ENCODE measurements around the gene SGIP1. TPM values are rescaled to one million over a fixed set of nuclear protein-coding genes. Genes with fewer than 3 reads are reported as not detected.

Gene SGIP1
- total RNA-seq, 2 donors from 2014 or later = 3.8 to 9.4 TPM

DNA sequence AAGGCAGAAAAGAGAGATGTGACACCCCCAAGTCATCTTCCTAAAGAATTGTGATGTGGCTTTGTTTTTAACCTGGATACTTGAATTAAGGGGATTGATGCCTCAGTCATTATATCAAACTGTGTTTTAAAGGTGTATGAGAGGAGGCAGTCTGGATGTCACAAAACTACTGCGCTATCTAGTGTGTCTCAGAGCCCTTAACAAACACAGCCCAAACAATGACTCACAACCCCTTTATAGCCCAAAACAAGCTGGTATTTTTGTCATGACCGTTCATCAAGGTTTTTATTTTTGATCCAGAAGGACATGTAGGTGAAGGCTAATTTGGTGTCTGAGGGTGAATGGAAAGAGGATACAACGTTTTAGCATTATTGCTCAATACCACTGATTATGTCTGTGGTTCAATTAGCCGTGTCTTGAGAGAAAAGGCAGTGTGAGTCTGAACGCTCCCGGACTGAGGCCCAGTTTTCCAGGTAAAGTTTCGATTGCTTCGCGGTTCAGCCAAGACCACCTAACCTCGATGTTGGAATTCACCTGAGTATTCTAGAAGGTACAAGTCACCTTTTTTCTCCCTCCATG is 71.6 kb downstream of the SGIP1 start:
- Mint-ChIP-seq H3K27ac (no peak overlapping the region), H3K4me1 (no peaks in the 10 kb centered on the region), H3K4me3 (no peak overlapping the region), H3K9me3 (no peaks in the 10 kb centered on the region), H3K36me3 (ENCODE audit: low read depth) (no peaks in the 10 kb centered on the region), H3K27me3 (ENCODE audit: insufficient read depth) (no peaks in the 10 kb centered on the region)
- H3K4me1 ChIP-seq (ENCODE audit: control insufficient read depth, insufficient read depth, low read length) = no peaks in the 10 kb centered on the region
- no peak for DNase-seq
- no peak overlapping the region for H3K4me3 ChIP-seq (ENCODE audit: low read length)
- H3K27ac ChIP-seq (ENCODE audit: low read depth, low read length) = no peak overlapping the region
- no peaks in the 10 kb centered on the region for H3K9me3 ChIP-seq (ENCODE audit: control insufficient read depth, low read length)
- WGBS, 2 experiments (ENCODE audit: insufficient coverage in 1 of 2, insufficient read length in 1 of 2) = 94 to 99% methylated on average over 8 to 10 of the region's 10 CpGs
- no peaks in the 10 kb centered on the region for H3K36me3 ChIP-seq (ENCODE audit: control insufficient read depth, insufficient read depth, low read length)
- no peaks in the 10 kb centered on the region for H3K27me3 ChIP-seq (ENCODE audit: control insufficient read depth, insufficient read depth, low read length, poor library complexity, severe bottlenecking)
- TF ChIP-seq, protein P1, sequence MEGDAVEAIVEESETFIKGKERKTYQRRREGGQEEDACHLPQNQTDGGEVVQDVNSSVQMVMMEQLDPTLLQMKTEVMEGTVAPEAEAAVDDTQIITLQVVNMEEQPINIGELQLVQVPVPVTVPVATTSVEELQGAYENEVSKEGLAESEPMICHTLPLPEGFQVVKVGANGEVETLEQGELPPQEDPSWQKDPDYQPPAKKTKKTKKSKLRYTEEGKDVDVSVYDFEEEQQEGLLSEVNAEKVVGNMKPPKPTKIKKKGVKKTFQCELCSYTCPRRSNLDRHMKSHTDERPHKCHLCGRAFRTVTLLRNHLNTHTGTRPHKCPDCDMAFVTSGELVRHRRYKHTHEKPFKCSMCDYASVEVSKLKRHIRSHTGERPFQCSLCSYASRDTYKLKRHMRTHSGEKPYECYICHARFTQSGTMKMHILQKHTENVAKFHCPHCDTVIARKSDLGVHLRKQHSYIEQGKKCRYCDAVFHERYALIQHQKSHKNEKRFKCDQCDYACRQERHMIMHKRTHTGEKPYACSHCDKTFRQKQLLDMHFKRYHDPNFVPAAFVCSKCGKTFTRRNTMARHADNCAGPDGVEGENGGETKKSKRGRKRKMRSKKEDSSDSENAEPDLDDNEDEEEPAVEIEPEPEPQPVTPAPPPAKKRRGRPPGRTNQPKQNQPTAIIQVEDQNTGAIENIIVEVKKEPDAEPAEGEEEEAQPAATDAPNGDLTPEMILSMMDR (conservative IDR thresholded peaks at IDR 0.05) = no peak
- H3K9ac ChIP-seq (ENCODE audit: extremely low read depth, low read length, poor library complexity, severe bottlenecking) = no peak overlapping the region

DNA sequence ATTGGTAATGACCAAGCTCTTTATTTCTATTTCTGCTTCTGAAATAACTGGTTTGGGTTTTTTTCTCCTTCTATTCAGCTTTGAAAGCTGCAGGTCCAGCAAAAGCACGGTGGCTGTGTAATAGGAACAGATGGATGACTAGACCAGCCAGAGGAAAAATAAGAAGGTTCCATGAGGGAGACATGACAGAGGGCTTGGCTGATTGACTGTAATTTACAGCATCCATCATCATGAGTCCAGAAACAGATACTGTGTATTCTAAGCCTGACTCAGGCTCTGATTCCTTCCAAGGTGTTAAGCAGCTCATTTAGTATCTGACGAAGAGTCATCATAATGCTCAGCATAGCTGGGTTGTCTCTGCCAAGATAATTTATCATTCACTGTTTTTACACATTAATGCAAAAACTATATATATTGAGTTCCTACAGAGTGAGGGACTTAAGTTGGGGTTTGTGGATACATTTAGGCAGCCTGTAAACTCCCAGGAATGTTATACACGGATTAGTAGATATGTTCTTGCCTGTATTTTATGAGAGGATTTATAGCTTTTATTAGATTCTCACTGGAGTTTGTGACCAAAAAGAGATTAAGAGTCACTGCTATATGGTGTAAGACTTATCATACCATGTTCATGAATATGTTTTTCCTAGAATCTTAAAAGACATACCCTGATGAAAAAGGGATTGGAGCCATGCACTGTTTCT is 72.6 kb downstream of the SGIP1 start:
- H3K4me1 ChIP-seq (ENCODE audit: control insufficient read depth, insufficient read depth, low read length) = no peaks in the 10 kb centered on the region
- no peak overlapping the region for H3K9ac ChIP-seq (ENCODE audit: extremely low read depth, low read length, poor library complexity, severe bottlenecking)
- Mint-ChIP-seq H3K4me3 (no peak overlapping the region), H3K27me3 (ENCODE audit: insufficient read depth) (no peaks in the 10 kb centered on the region), H3K4me1 (no peaks in the 10 kb centered on the region), H3K36me3 (ENCODE audit: low read depth) (no peaks in the 10 kb centered on the region), H3K9me3 (no peaks in the 10 kb centered on the region), H3K27ac (no peak overlapping the region)
- no peak overlapping the region for H3K4me3 ChIP-seq (ENCODE audit: low read length)
- no peaks in the 10 kb centered on the region for H3K9me3 ChIP-seq (ENCODE audit: control insufficient read depth, low read length)
- WGBS, 2 experiments (ENCODE audit: insufficient coverage in 1 of 2, insufficient read length in 1 of 2) = 80 to 99% methylated on average over 1 to 3 of the region's 3 CpGs
- H3K27me3 ChIP-seq (ENCODE audit: control insufficient read depth, insufficient read depth, low read length, poor library complexity, severe bottlenecking) = no peaks in the 10 kb centered on the region
- H3K36me3 ChIP-seq (ENCODE audit: control insufficient read depth, insufficient read depth, low read length) = no peaks in the 10 kb centered on the region
- no peak overlapping the region for H3K27ac ChIP-seq (ENCODE audit: low read depth, low read length)
- TF ChIP-seq, protein P1 (conservative IDR thresholded peaks at IDR 0.05) = no peak
- DNase-seq = no peak

DNA sequence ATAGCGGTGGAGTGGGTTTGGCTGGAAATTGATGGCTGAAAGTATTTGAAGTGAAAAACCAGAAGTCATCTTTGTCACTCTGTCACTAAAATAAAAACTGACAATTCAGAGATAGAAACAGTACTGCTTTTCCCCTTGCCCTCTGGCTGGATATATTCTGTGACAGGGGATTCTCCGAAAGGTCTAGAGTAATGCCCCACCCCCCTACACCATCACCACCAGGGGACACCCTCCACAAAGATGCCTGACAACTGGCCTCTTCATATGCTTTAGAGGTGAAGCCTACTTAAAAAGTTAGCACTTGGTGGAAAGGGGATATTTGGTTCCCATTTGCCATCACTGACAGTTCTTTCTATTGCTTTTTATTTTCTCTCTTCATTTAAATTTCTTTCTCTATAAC is 73.5 kb downstream of the SGIP1 start:
- Histone ChIP-seq H3K4me3 (ENCODE audit: low read length) (no peak overlapping the region), H3K36me3 (ENCODE audit: control insufficient read depth, insufficient read depth, low read length) (no peaks in the 10 kb centered on the region), H3K27me3 (ENCODE audit: control insufficient read depth, insufficient read depth, low read length, poor library complexity, severe bottlenecking) (no peaks in the 10 kb centered on the region), H3K4me1 (ENCODE audit: control insufficient read depth, insufficient read depth, low read length) (no peaks in the 10 kb centered on the region), H3K9ac (ENCODE audit: extremely low read depth, low read length, poor library complexity, severe bottlenecking) (no peak overlapping the region), H3K27ac (ENCODE audit: low read depth, low read length) (no peak overlapping the region), H3K9me3 (ENCODE audit: control insufficient read depth, low read length) (no peaks in the 10 kb centered on the region)
- DNase-seq = peak; percentile 71
- Mint-ChIP-seq H3K4me3 (no peak overlapping the region), H3K27me3 (ENCODE audit: insufficient read depth) (no peaks in the 10 kb centered on the region), H3K27ac (no peak overlapping the region), H3K9me3 (no peaks in the 10 kb centered on the region), H3K36me3 (ENCODE audit: low read depth) (no peaks in the 10 kb centered on the region), H3K4me1 (no peaks in the 10 kb centered on the region)
- 86 to 100% methylated on average over 1 to 2 of the region's 2 CpGs for WGBS, 2 experiments (ENCODE audit: insufficient coverage in 1 of 2, insufficient read length in 1 of 2)
- TF ChIP-seq, protein P1 (conservative IDR thresholded peaks at IDR 0.05) = peak; percentile 68

Data from endodermal cell (in vitro differentiated cells).